Neutrophil (primary cell): ENCODE results near the gene E2F3.

Source experiments
- H3K27ac ChIP-seq: fragments of 200-600 bp; sonication (generic); 2 replicates; pipeline ENCODE4 v1.5.1; 2016; ENCODE audit warnings: mild to moderate bottlenecking, moderate library complexity
- H3K27me3 ChIP-seq: fragments of 200-600 bp; sonication (generic); 2 replicates; pipeline ENCODE4 v1.6.0; 2016; ENCODE audit warnings: mild to moderate bottlenecking
- H3K36me3 ChIP-seq: fragments of 200-600 bp; sonication (generic); 2 replicates; pipeline ENCODE4 v1.5.1; 2017
- H3K4me1 ChIP-seq, 2 experiments: fragments of 200-600 bp in 1 of 2; sonication (generic) in 1 of 2; 1 replicate in 1 of 2; 2 replicates in 1 of 2; pipeline versions ENCODE4 v1.5.1 to v1.6.1; 2013 to 2016; ENCODE audit warnings: low read depth in 1 of 2, low read length in 1 of 2, mild to moderate bottlenecking in 1 of 2, moderate library complexity in 1 of 2; ENCODE audit not compliant: control insufficient read depth in 1 of 2, insufficient read depth in 1 of 2
- H3K4me3 ChIP-seq, 2 experiments: fragments of 200-600 bp in 1 of 2; sonication (generic) in 1 of 2; 1 replicate in 1 of 2; 2 replicates in 1 of 2; pipeline ENCODE4 v1.5.1; 2013 to 2016; ENCODE audit warnings: low read depth in 1 of 2, low read length in 1 of 2, mild to moderate bottlenecking in 1 of 2, moderate library complexity in 1 of 2
- H3K9me3 ChIP-seq: fragments of 200-600 bp; sonication (generic); 2 replicates; pipeline ENCODE4 v1.5.1; 2016
- CTCF ChIP-seq: fragments of 200-600 bp; sonication (generic); IDR thresholded peaks from 2 replicates; pipeline ENCODE4 v1.5.1; 2016; ENCODE audit warnings: antibody characterized with exemption

E2F3 gene

GRCh38 chr6:20402092-20402341, 338 bp downstream of the E2F3 start:
- TF ChIP-seq CTCF: no peak
- H3K27ac ChIP-seq: peak overlapping the region; percentile 99
- no peaks in the 10 kb centered on the region for H3K27me3 ChIP-seq
- H3K4me3 ChIP-seq: peak overlapping the region; percentile 62 to 87
- H3K4me1 ChIP-seq: peaks cover 36% of the 10 kb centered on the region in 2 experiments
- H3K9me3 ChIP-seq: no peaks in the 10 kb centered on the region
- H3K36me3 ChIP-seq: no peaks in the 10 kb centered on the region

- no peaks in the 10 kb centered on the region for H3K27me3 ChIP-seq
- no peak for TF ChIP-seq CTCF
- peak overlapping the region; percentile 62 to 87 for H3K4me3 ChIP-seq
- H3K36me3 ChIP-seq: no peaks in the 10 kb centered on the region
- peak overlapping the region; percentile 99 for H3K27ac ChIP-seq
- H3K4me1 ChIP-seq: peaks cover 40% of the 10 kb centered on the region in 2 experiments
- H3K9me3 ChIP-seq: no peaks in the 10 kb centered on the region
Observed at GRCh38 chr6:20402342-20403069, 827 bp downstream of the E2F3 start.

- no peaks in the 10 kb centered on the region for H3K36me3 ChIP-seq
- H3K27me3 ChIP-seq: no peaks in the 10 kb centered on the region
- peak overlapping the region; percentile 99 for H3K27ac ChIP-seq
- no peaks in the 10 kb centered on the region for H3K9me3 ChIP-seq
- peaks cover 47 to 48% of the 10 kb centered on the region in 2 experiments for H3K4me1 ChIP-seq
- peak overlapping the region; percentile 75 to 87 for H3K4me3 ChIP-seq
- TF ChIP-seq CTCF: peak; percentile 51
Observed at GRCh38 chr6:20403070-20403765, 1.5 kb downstream of the E2F3 start.

GRCh38 chr6:20403766-20404640, 2.3 kb downstream of the E2F3 start:
- Histone ChIP-seq H3K9me3 (no peaks in the 10 kb centered on the region), H3K4me1 (peaks cover 52 to 54% of the 10 kb centered on the region in 2 experiments), H3K27me3 (no peaks in the 10 kb centered on the region), H3K36me3 (no peaks in the 10 kb centered on the region), H3K27ac (peak overlapping the region; percentile 99), H3K4me3 (peak overlapping the region; percentile 75 to 87)
- TF ChIP-seq CTCF: no peak

GRCh38 chr6:20404641-20405032, 3.0 kb downstream of the E2F3 start:
- peak overlapping the region; percentile 75 to 87 for H3K4me3 ChIP-seq
- TF ChIP-seq CTCF: peak; percentile 57
- H3K27ac ChIP-seq: peak overlapping the region; percentile 99
- H3K4me1 ChIP-seq: peaks cover 59 to 60% of the 10 kb centered on the region in 2 experiments
- no peaks in the 10 kb centered on the region for H3K9me3 ChIP-seq
- no peaks in the 10 kb centered on the region for H3K27me3 ChIP-seq
- no peaks in the 10 kb centered on the region for H3K36me3 ChIP-seq
